SK-N-SH (cell line): Measurements from ENCODE around the gene PTGFR. TPM values are rescaled to one million over a fixed set of nuclear protein-coding genes. Genes with fewer than 3 reads are reported as not detected.
A peak's percentile ranks its signal among the peaks of the same experiment; 100 is the strongest.

ENCODE experiments used
- CTCF ChIA-PET: fragments of 300-600, 350-600 bp; formaldehyde crosslinking; extraction: SDS; loops from one replicate; lab custom pipeline; 2021; lab: Yijun Ruan, JAX
- POLR2A ChIA-PET: fragments of 350-600 bp; sonication (Branson Sonifier 250); formaldehyde crosslinking; extraction: SDS; loops from one replicate; lab custom pipeline; 2020; ENCODE audit warnings: antibody characterized with exemption, inconsistent platforms; lab: Yijun Ruan, JAX
- DNase-seq: peaks from one replicate; pipeline ENCODE4 v3.0.0; 2012
- H2AFZ ChIP-seq: fragments of 200-600 bp; sonication (generic); 2 replicates; pipeline ENCODE4 v1.8.1; 2016; ENCODE audit warnings: antibody characterized with exemption, mild to moderate bottlenecking, low read depth
- H3F3A ChIP-seq: fragments of 200-600 bp; sonication (generic); replicated peaks from 2 replicates; pipeline ENCODE3; 2016; ENCODE audit warnings: antibody characterized with exemption, mild to moderate bottlenecking; ENCODE audit not compliant: insufficient read depth
- H3K27ac ChIP-seq, 2 experiments: fragments of 200-500 bp in 1 of 2; fragments of 200-600 bp in 1 of 2; sonication (Bioruptor generic) in 1 of 2; sonication (generic), shearing (Covaris generic) in 1 of 2; 2 replicates each; pipeline versions ENCODE4 v1.5.1 to v1.6.1; 2014 to 2016; ENCODE audit warnings: low read depth in 2 of 2, inconsistent platforms in 1 of 2, low read length in 1 of 2, mild to moderate bottlenecking in 1 of 2, mixed read lengths in 1 of 2
- H3K27me3 ChIP-seq: fragments of 200-600 bp; sonication (generic), shearing (Covaris generic); 2 replicates; pipeline ENCODE4 v1.6.1; 2016; ENCODE audit warnings: mixed run types; ENCODE audit not compliant: insufficient read depth
- H3K36me3 ChIP-seq, 2 experiments: fragments of 200-500 bp in 1 of 2; fragments of 200-600 bp in 1 of 2; sonication (Bioruptor generic) in 1 of 2; sonication (generic) in 1 of 2; replicated peaks in 1 of 2; 2 replicates each; pipeline versions ENCODE3 to v1.5.1; 2014 to 2016; ENCODE audit warnings: low read length in 1 of 2, mild to moderate bottlenecking in 1 of 2; ENCODE audit not compliant: insufficient read depth in 2 of 2, control insufficient read depth in 1 of 2
- H3K4me1 ChIP-seq, 2 experiments: fragments of 200-500 bp in 1 of 2; fragments of 200-600 bp in 1 of 2; sonication (Bioruptor generic) in 1 of 2; sonication (generic), shearing (Covaris generic) in 1 of 2; 2 replicates each; pipeline versions ENCODE4 v1.5.1 to v1.6.1; 2014 to 2016; ENCODE audit warnings: low read depth in 1 of 2, low read length in 1 of 2, mixed run types in 1 of 2; ENCODE audit not compliant: insufficient read depth in 2 of 2, control insufficient read depth in 1 of 2
- H3K4me2 ChIP-seq: fragments of 200-600 bp; sonication (generic), shearing (Covaris generic); 2 replicates; pipeline ENCODE4 v1.6.1; 2017; ENCODE audit warnings: mixed run types
- H3K4me3 ChIP-seq, 2 experiments: fragments of 200-500 bp in 1 of 2; fragments of 200-600 bp in 1 of 2; sonication (Bioruptor generic) in 1 of 2; sonication (generic), shearing (Covaris generic) in 1 of 2; 2 replicates each; pipeline versions ENCODE4 v1.5.1 to v1.8.1; 2014 to 2016; ENCODE audit warnings: low read depth in 2 of 2, inconsistent platforms in 1 of 2, low read length in 1 of 2, mild to moderate bottlenecking in 1 of 2, mixed read lengths in 1 of 2, moderate library complexity in 1 of 2
- H3K79me2 ChIP-seq: fragments of 200-600 bp; sonication (generic); 2 replicates; pipeline ENCODE4 v1.8.1; 2017; ENCODE audit warnings: mild to moderate bottlenecking; ENCODE audit not compliant: insufficient read depth
- H3K9ac ChIP-seq: fragments of 200-600 bp; sonication (generic); 2 replicates; pipeline ENCODE4 v1.6.1; 2017; ENCODE audit warnings: mixed run types
- H3K9me2 ChIP-seq: fragments of 200-600 bp; sonication (generic); 2 replicates; pipeline ENCODE4 v1.6.1; 2017; ENCODE audit warnings: mixed run types
- H3K9me3 ChIP-seq: fragments of 200-600 bp; sonication (generic); 2 replicates; pipeline ENCODE4 v1.6.1; 2017; ENCODE audit warnings: mixed run types, mild to moderate bottlenecking, moderate library complexity
- H4K20me1 ChIP-seq: fragments of 200-600 bp; sonication (generic); 2 replicates; pipeline ENCODE4 v1.6.1; 2017; ENCODE audit warnings: mild to moderate bottlenecking, mixed run types; ENCODE audit not compliant: insufficient read depth
- EP300 ChIP-seq, 2 experiments: IDR thresholded peaks; 2 replicates each; pipeline versions ENCODE4 v1.4.0 to v1.6.1; 2012; ENCODE audit warnings: borderline replicate concordance in 1 of 2, low read depth in 1 of 2, low read length in 1 of 2
- FOSL2 ChIP-seq: IDR thresholded peaks from 2 replicates; pipeline ENCODE4 v1.4.0; 2012; ENCODE audit warnings: low read depth, mild to moderate bottlenecking, moderate library complexity, borderline replicate concordance
- FOXM1 ChIP-seq: IDR thresholded peaks from 2 replicates; pipeline ENCODE4 v1.4.0; 2012; ENCODE audit warnings: low read depth, mild to moderate bottlenecking
- GATA2 ChIP-seq: sonication (generic); formaldehyde crosslinking; IDR thresholded peaks from 2 replicates; pipeline ENCODE4 v1.5.0; 2020; ENCODE audit warnings: mild to moderate bottlenecking, missing genetic modification reagents
- JUND ChIP-seq: IDR thresholded peaks from 2 replicates; pipeline ENCODE4 v1.4.0; 2012
- NFIC ChIP-seq: IDR thresholded peaks from 2 replicates; pipeline ENCODE4 v1.4.0; 2012; ENCODE audit warnings: borderline replicate concordance
- NRF1 ChIP-seq: IDR thresholded peaks from 2 replicates; pipeline ENCODE4 v1.6.1; 2012; ENCODE audit warnings: low read depth, mild to moderate bottlenecking, low read length
- POLR2AphosphoS5 ChIP-seq: IDR thresholded peaks from 2 replicates; pipeline ENCODE4 v1.6.1; 2012; ENCODE audit warnings: low read depth, low read length
- RCOR1 ChIP-seq: fragments of 150-350 bp; IDR thresholded peaks from 2 replicates; pipeline ENCODE4 v1.6.1; 2017; ENCODE audit warnings: antibody characterized with exemption, low read length
- SMC3 ChIP-seq: IDR thresholded peaks from 2 replicates; pipeline ENCODE4 v1.6.1; 2012; ENCODE audit warnings: low read depth, low read length, improper control_type of control experiment
- TAF1 ChIP-seq: IDR thresholded peaks from 2 replicates; pipeline ENCODE4 v1.6.1; 2012; ENCODE audit warnings: low read depth, mild to moderate bottlenecking, low read length, moderate library complexity, borderline replicate concordance
- TCF12 ChIP-seq: IDR thresholded peaks from 2 replicates; pipeline ENCODE4 v1.4.0; 2012
- WGBS: methylation state at CpG from one replicate; pipeline ENCODE4 v1.1.6; 2017; ENCODE audit warnings: low lambda C conversion rate; 5-methylcytosine and 5-hydroxymethylcytosine counted together
- polyA plus RNA-seq, 3 experiments: library from polyadenylated mRNA; depleted of rRNA; stranded (reverse); fragments of >200 nt; gene quantifications; 2 replicates each; pipeline ENCODE4 v1.2.3, GENCODE V29; 2012
- TF ChIP-seq, protein P1 (sequence below): IDR thresholded peaks from 2 replicates; pipeline ENCODE4; 2012

The PTGFR gene
- polyA plus RNA-seq, 1 of the 3 experiments (the other 2 are of a cell fraction), result 2.2 TPM

DNA sequence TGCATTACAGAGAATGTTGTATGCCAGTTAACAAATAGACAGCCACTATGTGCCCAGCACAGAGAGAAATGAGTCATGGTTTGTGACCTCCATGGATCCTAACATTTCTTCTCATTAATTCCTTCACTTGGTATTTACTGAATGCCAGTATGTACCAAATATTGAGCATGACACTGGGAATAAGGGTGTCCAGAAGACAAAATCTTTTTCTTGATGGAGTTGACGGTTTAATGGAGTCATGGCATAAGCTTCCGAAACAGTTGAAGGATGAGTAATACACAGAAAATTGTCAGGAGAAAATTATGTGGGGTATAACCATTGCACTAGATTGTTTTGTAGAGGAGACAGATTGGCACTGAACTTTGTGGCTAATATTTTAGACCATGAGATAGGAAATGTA is 36.9 kb downstream of the PTGFR start:
- no peak overlapping the region for H3K9ac ChIP-seq
- DNase-seq, result no peak
- H3K4me1 ChIP-seq, result no peaks in the 10 kb centered on the region; a peak in 2 of 4 replicates

GRCh38 chr1:78533527-78533926 is 42.8 kb downstream of the PTGFR start:
- TF ChIP-seq TAF1 (no peak), RCOR1 (peak; percentile 87; the same call in 1 of the 2 replicates), EP300 (IDR thresholded peaks at IDR 0.05; ENCODE audit: borderline replicate concordance in 1 of 2, low read depth in 1 of 2, low read length in 1 of 2) (peak in 1 of 2 experiments; percentile 46; a peak in 1 of 4 replicates), GATA2 (peak; percentile 55)
- H3K9ac ChIP-seq, result no peak overlapping the region
- ChIA-PET CTCF (interaction anchor here (0.9 to 1.7 kb wide), 3 partner anchors 73 to 84 kb away, joined by 3 to 5 read pairs (median 3); no protein-coding TSS in a partner anchor), POLR2A (no interaction called here)
- H2AFZ ChIP-seq, result no peak overlapping the region
- H3F3A ChIP-seq, result peaks cover 7% of the 10 kb centered on the region
- H3K27me3 ChIP-seq, result no peaks in the 10 kb centered on the region
- H3K4me3 ChIP-seq, result no peak overlapping the region
- no peaks in the 10 kb centered on the region for H3K9me2 ChIP-seq
- H3K4me1 ChIP-seq, result 0 out of 4 replicates have a peak, but pooled peaks cover 0 to 12% of the 10 kb centered on the region in 2 experiments
- WGBS, result 81% methylated on average over 4 of the region's 4 CpGs
- H3K4me2 ChIP-seq, result no peak overlapping the region
- no peaks in the 10 kb centered on the region for H3K79me2 ChIP-seq
- H3K36me3 ChIP-seq, result peaks cover 3 to 12% of the 10 kb centered on the region in 2 experiments
- H3K9me3 ChIP-seq, result no peaks in the 10 kb centered on the region
- no peaks in the 10 kb centered on the region for H4K20me1 ChIP-seq
- peak; percentile 6 for DNase-seq
- H3K27ac ChIP-seq, result no peak overlapping the region

More for the DNA sequence above, 36.9 kb downstream of the PTGFR start:
- TF ChIP-seq TCF12 (peak; percentile 70), FOXM1 (0 out of 2 replicates have a peak, but pooled peaks have one; percentile 24), SMC3 (no peak), POLR2AphosphoS5 (0 out of 2 replicates have a peak, but pooled peaks have one; percentile 37), JUND (peak; percentile 84), NRF1 (no peak), EP300 (IDR thresholded peaks at IDR 0.05; ENCODE audit: borderline replicate concordance in 1 of 2, low read depth in 1 of 2, low read length in 1 of 2) (peak in 1 of 2 experiments; percentile 70; a peak in 2 of 4 replicates), FOSL2 (peak; percentile 65; the same call in 1 of the 2 replicates), NFIC (peak; percentile 30; the same call in 1 of the 2 replicates)
- TF ChIP-seq, protein P1, sequence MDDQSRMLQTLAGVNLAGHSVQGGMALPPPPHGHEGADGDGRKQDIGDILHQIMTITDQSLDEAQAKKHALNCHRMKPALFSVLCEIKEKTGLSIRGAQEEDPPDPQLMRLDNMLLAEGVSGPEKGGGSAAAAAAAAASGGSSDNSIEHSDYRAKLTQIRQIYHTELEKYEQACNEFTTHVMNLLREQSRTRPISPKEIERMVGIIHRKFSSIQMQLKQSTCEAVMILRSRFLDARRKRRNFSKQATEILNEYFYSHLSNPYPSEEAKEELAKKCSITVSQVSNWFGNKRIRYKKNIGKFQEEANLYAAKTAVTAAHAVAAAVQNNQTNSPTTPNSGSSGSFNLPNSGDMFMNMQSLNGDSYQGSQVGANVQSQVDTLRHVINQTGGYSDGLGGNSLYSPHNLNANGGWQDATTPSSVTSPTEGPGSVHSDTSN, result peak; percentile 92
- TF ChIP-seq, all 33 proteins: peak for 8
- Histone ChIP-seq H3K9me2 (no peaks in the 10 kb centered on the region), H3K4me2 (no peak overlapping the region), H3K27me3 (no peaks in the 10 kb centered on the region), H3K27ac (no peak overlapping the region), H3K9me3 (no peaks in the 10 kb centered on the region), H2AFZ (no peak overlapping the region), H4K20me1 (no peaks in the 10 kb centered on the region), H3K79me2 (no peaks in the 10 kb centered on the region), H3K36me3 (peaks cover 0 to 3% of the 10 kb centered on the region in 2 experiments), H3K4me3 (no peak overlapping the region), H3F3A (peaks cover 14% of the 10 kb centered on the region)
- ChIA-PET POLR2A (no interaction called here), CTCF (no interaction called here)
- WGBS, result 41% methylated on average over 2 of the region's 2 CpGs
